ELF-1 (cell line): ENCODE measurements around the gene FGF1.
A peak's percentile ranks its signal among the peaks of the same experiment; 100 is the strongest.

Experiments used
- DNase-seq: peaks from one replicate; pipeline ENCODE4 v3.0.0-alpha.2; 2016; ENCODE audit warnings: low read depth, low spot score

FGF1 gene

GRCh38 chr5:142614054-142614453 lies 71.8 kb downstream of the FGF1 start:
- no peak for DNase-seq

GRCh38 chr5:142613271-142613671 lies 72.6 kb downstream of the FGF1 start:
- no peak for DNase-seq

- DNase-seq: no peak
Measured at GRCh38 chr5:142612494-142613270, 73.2 kb downstream of the FGF1 start.

GRCh38 chr5:142611154-142611553 lies 74.7 kb downstream of the FGF1 start:
- DNase-seq: peak; percentile 80

- DNase-seq: no peak
Measured at GRCh38 chr5:142610176-142611001, 75.5 kb downstream of the FGF1 start.

- DNase-seq: no peak
Measured at GRCh38 chr5:142609142-142609541, 76.7 kb downstream of the FGF1 start.

- no peak for DNase-seq
Measured at GRCh38 chr5:142608081-142608480, 77.8 kb downstream of the FGF1 start.

- no peak for DNase-seq
Measured at GRCh38 chr5:142605611-142606010, 80.3 kb downstream of the FGF1 start.

- no peak for DNase-seq
Measured at GRCh38 chr5:142602720-142603245, 83.1 kb downstream of the FGF1 start.

GRCh38 chr5:142601432-142601831 lies 84.5 kb downstream of the FGF1 start:
- no peak for DNase-seq

GRCh38 chr5:142600611-142601358 lies 85.1 kb downstream of the FGF1 start:
- no peak for DNase-seq

- DNase-seq: no peak
Measured at GRCh38 chr5:142600092-142600491, 85.8 kb downstream of the FGF1 start.

- DNase-seq: no peak
Measured at GRCh38 chr5:142598338-142598700, 87.6 kb downstream of the FGF1 start.

GRCh38 chr5:142597546-142598337 lies 88.1 kb downstream of the FGF1 start:
- peak; percentile 43 for DNase-seq

GRCh38 chr5:142597025-142597424 lies 88.9 kb downstream of the FGF1 start:
- DNase-seq: no peak

- DNase-seq: no peak
Measured at GRCh38 chr5:142592365-142592764, 93.5 kb downstream of the FGF1 start.

GRCh38 chr5:142590451-142591231 lies 95.2 kb downstream of the FGF1 start:
- no peak for DNase-seq

GRCh38 chr5:142589720-142590119 lies 96.2 kb downstream of the FGF1 start:
- DNase-seq: no peak

GRCh38 chr5:142587354-142587965 lies 98.4 kb downstream of the FGF1 start:
- no peak for DNase-seq

GRCh38 chr5:142586552-142586951 lies 99.3 kb downstream of the FGF1 start:
- no peak for DNase-seq
